Measurements from ENCODE around the gene IQCM.

DNA sequence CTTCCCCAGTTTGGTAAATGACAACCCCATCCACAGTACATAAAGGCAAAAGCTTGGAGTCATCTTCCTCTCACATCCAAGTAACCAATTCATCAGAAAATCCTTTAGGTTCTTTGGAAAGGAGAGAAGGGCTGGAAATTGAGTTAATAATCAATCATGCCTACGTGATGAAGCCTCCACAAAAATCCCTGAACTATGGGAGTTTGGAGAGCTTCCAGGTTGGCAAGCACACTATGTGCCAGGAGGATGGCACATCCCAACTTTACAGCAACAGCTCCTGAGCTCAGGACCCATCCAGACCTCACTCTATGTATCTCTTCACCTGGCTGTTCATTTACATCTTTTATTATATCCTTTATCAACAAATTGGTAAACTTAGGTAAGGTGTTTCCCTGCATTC lies 98.9 kb downstream of the IQCM start:
- TF ChIP-seq, protein P1, sequence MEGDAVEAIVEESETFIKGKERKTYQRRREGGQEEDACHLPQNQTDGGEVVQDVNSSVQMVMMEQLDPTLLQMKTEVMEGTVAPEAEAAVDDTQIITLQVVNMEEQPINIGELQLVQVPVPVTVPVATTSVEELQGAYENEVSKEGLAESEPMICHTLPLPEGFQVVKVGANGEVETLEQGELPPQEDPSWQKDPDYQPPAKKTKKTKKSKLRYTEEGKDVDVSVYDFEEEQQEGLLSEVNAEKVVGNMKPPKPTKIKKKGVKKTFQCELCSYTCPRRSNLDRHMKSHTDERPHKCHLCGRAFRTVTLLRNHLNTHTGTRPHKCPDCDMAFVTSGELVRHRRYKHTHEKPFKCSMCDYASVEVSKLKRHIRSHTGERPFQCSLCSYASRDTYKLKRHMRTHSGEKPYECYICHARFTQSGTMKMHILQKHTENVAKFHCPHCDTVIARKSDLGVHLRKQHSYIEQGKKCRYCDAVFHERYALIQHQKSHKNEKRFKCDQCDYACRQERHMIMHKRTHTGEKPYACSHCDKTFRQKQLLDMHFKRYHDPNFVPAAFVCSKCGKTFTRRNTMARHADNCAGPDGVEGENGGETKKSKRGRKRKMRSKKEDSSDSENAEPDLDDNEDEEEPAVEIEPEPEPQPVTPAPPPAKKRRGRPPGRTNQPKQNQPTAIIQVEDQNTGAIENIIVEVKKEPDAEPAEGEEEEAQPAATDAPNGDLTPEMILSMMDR (IDR thresholded peaks at IDR 0.05) = no peak
- TF ChIP-seq POLR2A (IDR thresholded peaks at IDR 0.05) = no peak

All from esophagus squamous epithelium (tissue), 4 donors.